Gastrocnemius medialis (tissue), 4 donors: ENCODE data around the gene SCN8A.

Experiments used
- POLR2A ChIP-seq, 2 donors: fragments of 450-650 bp; IDR thresholded peaks; one replicate each; pipeline ENCODE4 v1.6.1; 2017; ENCODE audit warnings: antibody characterized with exemption in 2 of 2, mild to moderate bottlenecking in 2 of 2, moderate library complexity in 2 of 2
- TF ChIP-seq, protein P1 (sequence below), 5 experiments: fragments of 450-650 bp in 3 of 5; fragments of 200-600 bp in 2 of 5; sonication (generic) in 2 of 5; IDR thresholded peaks in 4 of 5; conservative IDR thresholded peaks in 1 of 5; 1 replicate in 4 of 5; 2 replicates in 1 of 5; pipeline ENCODE4 v1.5.1; 2016 to 2019; ENCODE audit warnings: antibody characterized with exemption in 5 of 5, mild to moderate bottlenecking in 3 of 5, moderate library complexity in 3 of 5

DNA sequence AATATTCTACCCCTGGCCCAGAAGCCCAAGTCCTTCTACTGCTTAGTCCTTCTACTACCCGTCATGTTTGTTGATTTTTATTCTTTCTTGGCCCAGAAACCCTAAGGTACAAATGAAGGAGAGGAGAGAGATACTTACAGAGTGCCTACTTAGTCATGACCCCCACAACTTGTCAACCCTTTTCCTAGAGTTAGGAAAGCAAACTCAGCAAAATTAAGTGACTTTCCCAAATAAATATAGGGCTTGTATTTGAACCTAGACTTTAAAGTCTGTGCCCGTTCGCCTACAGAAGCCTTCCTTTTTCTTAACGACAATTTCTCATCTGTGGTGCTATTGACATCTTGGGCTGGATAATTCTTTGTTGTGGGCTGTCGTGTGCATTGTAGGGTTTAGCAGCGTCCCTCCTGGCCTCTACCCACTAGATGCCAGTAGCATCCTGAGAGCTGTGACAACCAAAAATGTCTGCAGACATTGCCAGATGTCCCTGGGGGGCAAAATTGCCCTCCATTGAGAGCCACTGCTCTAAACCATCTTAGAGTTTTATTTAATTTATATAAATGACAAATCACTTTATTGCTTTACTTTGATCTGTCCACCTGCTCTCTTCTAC, 175.1 kb downstream of the SCN8A start:
- TF ChIP-seq, protein P1, sequence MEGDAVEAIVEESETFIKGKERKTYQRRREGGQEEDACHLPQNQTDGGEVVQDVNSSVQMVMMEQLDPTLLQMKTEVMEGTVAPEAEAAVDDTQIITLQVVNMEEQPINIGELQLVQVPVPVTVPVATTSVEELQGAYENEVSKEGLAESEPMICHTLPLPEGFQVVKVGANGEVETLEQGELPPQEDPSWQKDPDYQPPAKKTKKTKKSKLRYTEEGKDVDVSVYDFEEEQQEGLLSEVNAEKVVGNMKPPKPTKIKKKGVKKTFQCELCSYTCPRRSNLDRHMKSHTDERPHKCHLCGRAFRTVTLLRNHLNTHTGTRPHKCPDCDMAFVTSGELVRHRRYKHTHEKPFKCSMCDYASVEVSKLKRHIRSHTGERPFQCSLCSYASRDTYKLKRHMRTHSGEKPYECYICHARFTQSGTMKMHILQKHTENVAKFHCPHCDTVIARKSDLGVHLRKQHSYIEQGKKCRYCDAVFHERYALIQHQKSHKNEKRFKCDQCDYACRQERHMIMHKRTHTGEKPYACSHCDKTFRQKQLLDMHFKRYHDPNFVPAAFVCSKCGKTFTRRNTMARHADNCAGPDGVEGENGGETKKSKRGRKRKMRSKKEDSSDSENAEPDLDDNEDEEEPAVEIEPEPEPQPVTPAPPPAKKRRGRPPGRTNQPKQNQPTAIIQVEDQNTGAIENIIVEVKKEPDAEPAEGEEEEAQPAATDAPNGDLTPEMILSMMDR (IDR thresholded peaks at IDR 0.05 in 4 of 5, conservative IDR thresholded peaks at IDR 0.05 in 1 of 5): no peak
- TF ChIP-seq POLR2A (IDR thresholded peaks at IDR 0.05): no peak
